OCI-LY7 (cell line): Measurements from ENCODE around the gene DIPK1B. TPM values are rescaled to one million over a fixed set of nuclear protein-coding genes. Genes with fewer than 3 reads are reported as not detected.

ENCODE experiments used
- BruUV-seq: library from RNA; stranded (reverse); fragments of 400-500 nt; replicated peaks from 2 replicates; lab custom pipeline; 2021; lab: Mats Ljungman, UMichigan
- CTCF ChIA-PET: fragments of 300-600 bp; sonication (Branson Sonifier 250); formaldehyde crosslinking; loops from one replicate; lab custom pipeline; 2022; ENCODE audit warnings: antibody characterized with exemption; ENCODE audit not compliant: unreplicated experiment; lab: Charles Lee
- POLR2A ChIA-PET: fragments of 300-600 bp; sonication (Branson Sonifier 250); formaldehyde crosslinking; loops from one replicate; lab custom pipeline; 2022; ENCODE audit warnings: antibody characterized with exemption; lab: Charles Lee
- DNase-seq: peaks from one replicate; pipeline ENCODE4 v3.0.0-alpha.2; 2015; ENCODE audit warnings: low spot score
- H2AFZ ChIP-seq: fragments of 200-600 bp; sonication (generic), shearing (Covaris generic); 2 replicates; pipeline ENCODE4 v1.6.1; 2014; ENCODE audit warnings: mild to moderate bottlenecking, antibody characterized with exemption, low read length, moderate library complexity
- H3K27ac ChIP-seq: fragments of 200-600 bp; sonication (generic); 2 replicates; pipeline ENCODE4 v1.5.1; 2014; ENCODE audit warnings: mixed run types, low read depth, mild to moderate bottlenecking, moderate library complexity, low read length, inconsistent platforms; ENCODE audit not compliant: poor library complexity, severe bottlenecking
- H3K36me3 ChIP-seq: fragments of 200-600 bp; sonication (generic); 2 replicates; pipeline ENCODE4 v1.6.1; 2014; ENCODE audit warnings: mild to moderate bottlenecking, antibody characterized with exemption, low read length, moderate library complexity, mixed read lengths; ENCODE audit not compliant: insufficient read depth
- H3K4me1 ChIP-seq: fragments of 200-600 bp; sonication (generic); 2 replicates; pipeline ENCODE4 v1.5.1; 2014; ENCODE audit warnings: mild to moderate bottlenecking, low read length; ENCODE audit not compliant: insufficient read depth, poor library complexity, severe bottlenecking
- H3K4me2 ChIP-seq: fragments of 200-600 bp; sonication (generic); 2 replicates; pipeline ENCODE4 v1.6.1; 2014; ENCODE audit warnings: mild to moderate bottlenecking, low read length
- H3K4me3 ChIP-seq: fragments of 200-600 bp; sonication (generic); 2 replicates; pipeline ENCODE4 v1.5.1; 2014; ENCODE audit warnings: mild to moderate bottlenecking, low read depth, low read length; ENCODE audit not compliant: poor library complexity, severe bottlenecking
- H3K79me2 ChIP-seq: fragments of 200-600 bp; sonication (generic); 2 replicates; pipeline ENCODE4 v1.6.1; 2016; ENCODE audit warnings: low read depth, mild to moderate bottlenecking, low read length, moderate library complexity, mixed read lengths; ENCODE audit not compliant: insufficient read depth
- H3K9me2 ChIP-seq: fragments of 200-600 bp; sonication (generic); 2 replicates; pipeline ENCODE4 v1.6.1; 2016; ENCODE audit warnings: mild to moderate bottlenecking, low read length, mixed read lengths; ENCODE audit not compliant: insufficient read depth
- H3K9me3 ChIP-seq: fragments of 200-600 bp; sonication (generic); 2 replicates; pipeline ENCODE4 v1.6.1; 2014; ENCODE audit warnings: mild to moderate bottlenecking, mixed run types, low read length, mixed read lengths
- H4K20me1 ChIP-seq: fragments of 200-600 bp; sonication (generic); 2 replicates; pipeline ENCODE4 v1.6.1; 2014; ENCODE audit warnings: mild to moderate bottlenecking, antibody characterized with exemption, low read length, moderate library complexity, mixed read lengths; ENCODE audit not compliant: insufficient read depth
- CTCF ChIP-seq: fragments of 200-600 bp; sonication (generic); conservative IDR thresholded peaks from 2 replicates; pipeline ENCODE4 v1.5.1; 2014; ENCODE audit warnings: mild to moderate bottlenecking, antibody characterized with exemption, low read length, moderate library complexity, mixed read lengths
- EZH2phosphoT487 ChIP-seq: fragments of 200-600 bp; sonication (generic); IDR thresholded peaks from 2 replicates; pipeline ENCODE4 v1.6.1; 2018; ENCODE audit warnings: low read depth, borderline replicate concordance, mild to moderate bottlenecking, mixed run types, antibody characterized with exemption, low read length, moderate library complexity, mixed read lengths
- intact Hi-C: fragments of 100-400 bp; cut with micrococcal nuclease; formaldehyde crosslinking; loops from one replicate; pipeline ENCODE4 v1.10.0; 2022; ENCODE audit not compliant: unreplicated experiment
- total RNA-seq, 2 experiments: library from RNA; depleted of rRNA in 1 of 2; stranded (reverse); fragments of >200 nt in 1 of 2; shearing (Covaris generic) in 1 of 2; gene quantifications; 2 replicates each; pipeline ENCODE4 v1.2.3, GENCODE V29; 2014 to 2022

DIPK1B gene
- total RNA-seq, 2 experiments from 2014 or later = 0.30 to 13.3 TPM

GRCh38 chr9:136741883-136742571, 29.7 kb downstream of the DIPK1B start:
- no peak for TF ChIP-seq CTCF
- TF ChIP-seq EZH2phosphoT487 = no peak
- BruUV-seq = no TSS peak
- Histone ChIP-seq H3K9me3 (no peaks in the 10 kb centered on the region), H3K36me3 (no peaks in the 10 kb centered on the region), H3K4me3 (no peak overlapping the region), H3K4me1 (peaks cover 6% of the 10 kb centered on the region), H3K4me2 (no peak overlapping the region), H3K9me2 (no peaks in the 10 kb centered on the region), H2AFZ (no peak overlapping the region), H3K27ac (no peak overlapping the region), H3K79me2 (no peaks in the 10 kb centered on the region), H4K20me1 (no peaks in the 10 kb centered on the region)
- CTCF ChIA-PET = no interaction called here
- DNase-seq = no peak
- intact Hi-C loops = no loop called here
- POLR2A ChIA-PET = interaction anchor here (0.8 kb wide), 1 partner anchor 362 kb away, joined by 3 read pairs; no protein-coding TSS in a partner anchor

- ChIA-PET CTCF (no interaction called here), POLR2A (no interaction called here)
- no peaks in the 10 kb centered on the region for H3K79me2 ChIP-seq
- no peaks in the 10 kb centered on the region for H3K9me2 ChIP-seq
- H2AFZ ChIP-seq = no peak within 1 kb of the TSS
- no peaks in the 10 kb centered on the region for H3K9me3 ChIP-seq
- H4K20me1 ChIP-seq = no peaks in the 10 kb centered on the region
- peaks cover 6% of the 10 kb centered on the region for H3K4me1 ChIP-seq
- intact Hi-C loops = no loop called here
- no peak for DNase-seq
- H3K4me2 ChIP-seq = no peak within 1 kb of the TSS
- BruUV-seq = no TSS peak
- no peak for TF ChIP-seq CTCF
- H3K36me3 ChIP-seq = no peaks in the 10 kb centered on the region
- H3K4me3 ChIP-seq = no peak within 1 kb of the TSS
- no peak within 1 kb of the TSS for H3K27ac ChIP-seq
Measured at GRCh38 chr9:136742591-136743391, 30.4 kb downstream of the DIPK1B start, which contains the start of gene LCN10. Gene LCN10, minus strand, starts transcription at chr9:136742940. Its CDS starts 37 bp downstream, at chr9:136742903.
